Keratinocyte (primary cell): ENCODE data around the gene P2RY2.

Source experiments
- CTCF ChIP-seq, 3 experiments: IDR thresholded peaks in 1 of 3; conservative IDR thresholded peaks in 1 of 3; optimal IDR thresholded peaks in 1 of 3; 2 replicates in 2 of 3; 3 replicates in 1 of 3; pipeline versions ENCODE3 to v1.5.1; 2011; ENCODE audit warnings: low read length in 3 of 3, mild to moderate bottlenecking in 3 of 3, moderate library complexity in 2 of 3, control low read depth in 1 of 3, inconsistent platforms in 1 of 3; ENCODE audit not compliant: insufficient read depth in 2 of 3; ENCODE audit errors: extremely low read depth in 1 of 3
- EZH2 ChIP-seq: IDR thresholded peaks from one replicate; pipeline ENCODE4 v1.6.1; 2012; ENCODE audit warnings: inconsistent platforms, mild to moderate bottlenecking, low read length, moderate library complexity

GRCh38 chr11:73193251-73194033 lies 24.6 kb upstream of the P2RY2 start:
- TF ChIP-seq CTCF (optimal IDR thresholded peaks at IDR 0.05 in 1 of 3, IDR thresholded peaks at IDR 0.05 in 1 of 3, conservative IDR thresholded peaks at IDR 0.05 in 1 of 3; ENCODE audit: extremely low read depth in 1 of 3, insufficient read depth in 2 of 3, low read length in 3 of 3) (no peak), EZH2 (no peak)
